ENCODE results near the gene INMT. TPM values are rescaled to one million over a fixed set of nuclear protein-coding genes. Genes with fewer than 3 reads are reported as not detected.

The INMT gene
- polyA plus RNA-seq, 1 of the 3 experiments (the other 2 are of a cell fraction): not detected

GRCh38 chr7:30721211-30721610 is 30.7 kb upstream of the INMT start:
- POLR2A ChIA-PET: no interaction called here
- no peak for DNase-seq
- TF ChIP-seq RFX5 (IDR thresholded peaks at IDR 0.05; ENCODE audit: low read length) (no peak), SIN3A (IDR thresholded peaks at IDR 0.05; ENCODE audit: borderline replicate concordance, low read depth, low read length) (no peak), ELF1 (IDR thresholded peaks at IDR 0.05) (no peak), YY1 (IDR thresholded peaks at IDR 0.05; ENCODE audit: low read depth) (no peak), GABPA (IDR thresholded peaks at IDR 0.05; ENCODE audit: low read depth) (no peak), MAX (IDR thresholded peaks at IDR 0.05; ENCODE audit: low read depth) (no peak), ZBTB33 (IDR thresholded peaks at IDR 0.05; ENCODE audit: borderline replicate concordance, low read depth) (no peak), NRF1 (IDR thresholded peaks at IDR 0.05; ENCODE audit: low read depth, low read length) (no peak), RAD21 (IDR thresholded peaks at IDR 0.05; ENCODE audit: low read length) (no peak), GATA2 (CRISPR knock-in tag; IDR thresholded peaks at IDR 0.05) (no peak), POLR2AphosphoS5 (IDR thresholded peaks at IDR 0.05; ENCODE audit: low read depth, low read length) (no peak), FOXM1 (IDR thresholded peaks at IDR 0.05; ENCODE audit: low read depth) (no peak), NFIC (IDR thresholded peaks at IDR 0.05; ENCODE audit: borderline replicate concordance) (no peak), PBX3 (IDR thresholded peaks at IDR 0.05) (no peak), EZH2phosphoT487 (IDR thresholded peaks at IDR 0.05; ENCODE audit: borderline replicate concordance, low read depth) (no peak), TEAD4 (IDR thresholded peaks at IDR 0.05; ENCODE audit: borderline replicate concordance, insufficient read depth) (no peak)
- WGBS (ENCODE audit: low lambda C conversion rate): 26% methylated on average over 1 of the region's 1 CpG
- H3K4me1 ChIP-seq (ENCODE audit: control insufficient read depth in 1 of 2, insufficient read depth in 2 of 2, low read depth in 1 of 2, low read length in 1 of 2): no peaks in the 10 kb centered on the region; a peak in 1 of 4 replicates
- CTCF ChIA-PET: interaction anchor here (0.7 to 2.4 kb wide), 2 partner anchors 19 to 357 kb away, joined by 3 to 8 read pairs; no protein-coding TSS in a partner anchor
- no peak overlapping the region for H3K9ac ChIP-seq
- no peak overlapping the region for H2AFZ ChIP-seq (ENCODE audit: low read depth)
- no peaks in the 10 kb centered on the region for H3K79me2 ChIP-seq (ENCODE audit: insufficient read depth)
- H3F3A ChIP-seq (replicated peaks; ENCODE audit: insufficient read depth): no peaks in the 10 kb centered on the region
- H3K9me2 ChIP-seq: no peaks in the 10 kb centered on the region
- no peaks in the 10 kb centered on the region for H4K20me1 ChIP-seq (ENCODE audit: insufficient read depth)
- no peak overlapping the region for H3K4me3 ChIP-seq (ENCODE audit: low read depth in 2 of 2, low read length in 1 of 2)
- peaks cover 12% of the 10 kb centered on the region; the same call in 1 of the 2 replicates for H3K27me3 ChIP-seq (ENCODE audit: insufficient read depth)
- no peaks in the 10 kb centered on the region; the same call in 1 of the 2 replicates for H3K9me3 ChIP-seq
- no peak overlapping the region for H3K4me2 ChIP-seq
- H3K27ac ChIP-seq (ENCODE audit: low read depth in 2 of 2, low read length in 1 of 2): no peak overlapping the region
- H3K36me3 ChIP-seq (replicated peaks in 1 of 2; ENCODE audit: control insufficient read depth in 1 of 2, insufficient read depth in 2 of 2, low read length in 1 of 2): no peaks in the 10 kb centered on the region

GRCh38 chr7:30722187-30722586 is 29.7 kb upstream of the INMT start:
- no peaks in the 10 kb centered on the region for H3K36me3 ChIP-seq (replicated peaks in 1 of 2; ENCODE audit: control insufficient read depth in 1 of 2, insufficient read depth in 2 of 2, low read length in 1 of 2)
- ChIA-PET POLR2A (no interaction called here), CTCF (interaction anchor here (0.7 kb wide), 1 partner anchor 18 kb away, joined by 3 read pairs; no protein-coding TSS in a partner anchor)
- WGBS (ENCODE audit: low lambda C conversion rate): 0% methylated on average over 2 of the region's 2 CpGs
- no peaks in the 10 kb centered on the region; the same call in 1 of the 2 replicates for H3K9me3 ChIP-seq
- H3K9ac ChIP-seq: no peak overlapping the region
- no peaks in the 10 kb centered on the region for H4K20me1 ChIP-seq (ENCODE audit: insufficient read depth)
- H3K27me3 ChIP-seq (ENCODE audit: insufficient read depth): peaks cover 12% of the 10 kb centered on the region; the same call in 1 of the 2 replicates
- H3K79me2 ChIP-seq (ENCODE audit: insufficient read depth): no peaks in the 10 kb centered on the region
- no peak overlapping the region for H3K4me2 ChIP-seq
- H3K27ac ChIP-seq (ENCODE audit: low read depth in 2 of 2, low read length in 1 of 2): no peak overlapping the region
- H3K9me2 ChIP-seq: no peaks in the 10 kb centered on the region
- no peak for DNase-seq
- no peak overlapping the region for H3K4me3 ChIP-seq (ENCODE audit: low read depth in 2 of 2, low read length in 1 of 2)
- no peaks in the 10 kb centered on the region for H3F3A ChIP-seq (replicated peaks; ENCODE audit: insufficient read depth)
- no peak overlapping the region for H2AFZ ChIP-seq (ENCODE audit: low read depth)
- H3K4me1 ChIP-seq (ENCODE audit: control insufficient read depth in 1 of 2, insufficient read depth in 2 of 2, low read depth in 1 of 2, low read length in 1 of 2): no peaks in the 10 kb centered on the region; a peak in 1 of 4 replicates
- TF ChIP-seq RCOR1 (IDR thresholded peaks at IDR 0.05; ENCODE audit: low read length) (no peak), EP300 (IDR thresholded peaks at IDR 0.05; ENCODE audit: borderline replicate concordance in 1 of 2, low read depth in 1 of 2, low read length in 1 of 2) (no peak), GABPA (IDR thresholded peaks at IDR 0.05; ENCODE audit: low read depth) (no peak), TEAD4 (IDR thresholded peaks at IDR 0.05; ENCODE audit: borderline replicate concordance, insufficient read depth) (no peak), TAF1 (IDR thresholded peaks at IDR 0.05; ENCODE audit: borderline replicate concordance, low read depth, low read length) (no peak), CHD2 (IDR thresholded peaks at IDR 0.05; ENCODE audit: low read length, partially characterized antibody) (no peak), SMC3 (IDR thresholded peaks at IDR 0.05; ENCODE audit: low read depth, low read length) (no peak), RAD21 (IDR thresholded peaks at IDR 0.05; ENCODE audit: low read length) (no peak), YY1 (IDR thresholded peaks at IDR 0.05; ENCODE audit: low read depth) (no peak), GATA2 (CRISPR knock-in tag; IDR thresholded peaks at IDR 0.05) (no peak), MXI1 (IDR thresholded peaks at IDR 0.05; ENCODE audit: low read depth, low read length) (no peak), MAX (IDR thresholded peaks at IDR 0.05; ENCODE audit: low read depth) (no peak), IRF3 (IDR thresholded peaks at IDR 0.05; ENCODE audit: low read depth, low read length) (no peak), NRF1 (IDR thresholded peaks at IDR 0.05; ENCODE audit: low read depth, low read length) (no peak)

Data from SK-N-SH (cell line).